Measurements from ENCODE around the gene ZC3H18. TPM values are rescaled to one million over a fixed set of nuclear protein-coding genes. Genes with fewer than 3 reads are reported as not detected.
A peak's percentile ranks its signal among the peaks of the same experiment; 100 is the strongest.

The ZC3H18 gene
- total and polyA plus RNA-seq, 2 experiments from 2014 or later, result 30.0 to 40.7 TPM

DNA sequence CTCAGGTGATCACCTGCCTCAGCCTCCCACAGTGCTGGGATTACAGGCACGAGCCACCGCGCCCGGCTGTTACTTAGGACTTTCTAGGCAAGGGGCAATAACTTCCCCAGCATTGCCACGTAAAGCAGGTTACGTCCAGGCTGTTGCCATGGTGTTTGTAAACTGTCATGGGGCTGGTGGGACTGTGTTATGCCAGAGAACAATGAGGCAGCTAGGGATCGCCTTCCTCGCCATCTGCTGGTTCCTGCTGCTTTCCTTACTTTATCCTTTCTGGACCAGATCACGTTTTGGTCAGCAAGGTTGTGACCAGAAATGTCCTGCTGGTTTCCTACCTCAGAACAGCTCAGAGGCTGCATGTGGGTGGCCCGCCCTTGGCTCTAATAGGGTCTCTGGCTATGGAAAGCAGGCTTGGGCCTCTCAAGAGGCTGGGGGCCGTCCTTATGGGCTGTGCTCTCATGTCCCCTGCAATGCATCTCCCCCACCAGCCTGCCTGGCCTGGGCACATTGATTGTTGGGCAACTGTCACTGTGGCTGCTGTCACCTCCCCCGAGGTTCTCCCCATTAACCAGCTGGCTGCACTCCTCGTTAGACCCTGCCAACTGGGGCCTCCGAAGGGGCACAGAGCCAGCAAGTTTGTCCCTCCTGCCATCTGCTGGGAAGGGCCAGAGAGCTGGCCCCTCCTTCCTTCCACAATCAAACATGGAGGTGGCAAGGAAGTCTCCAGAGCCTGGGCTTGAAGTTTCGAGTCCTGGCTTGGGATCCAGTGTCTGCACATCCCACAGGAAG, 28.2 kb upstream of the ZC3H18 start:
- H3K79me2 ChIP-seq (replicated peaks; ENCODE audit: insufficient read depth), result no peaks in the 10 kb centered on the region
- H3K4me2 ChIP-seq, result no peak overlapping the region
- no peaks in the 10 kb centered on the region for H4K20me1 ChIP-seq (replicated peaks; ENCODE audit: insufficient read depth)
- H3K36me3 Mint-ChIP-seq (ENCODE audit: low read depth), result peaks cover 9% of the 10 kb centered on the region; the same call in 2 of the 3 replicates
- H3K9me3 Mint-ChIP-seq, result peaks cover 27% of the 10 kb centered on the region
- H3K36me3 ChIP-seq (ENCODE audit: insufficient read depth), result no peaks in the 10 kb centered on the region
- H3K9me2 ChIP-seq (ENCODE audit: insufficient read depth), result no peaks in the 10 kb centered on the region
- H3K4me1 ChIP-seq (ENCODE audit: insufficient read depth), result no peaks in the 10 kb centered on the region
- peaks cover 6% of the 10 kb centered on the region; the same call in 1 of the 3 replicates for H3K4me1 Mint-ChIP-seq
- no peak for ATAC-seq
- H3K27me3 Mint-ChIP-seq (ENCODE audit: insufficient read depth, low read depth, poor library complexity), result peaks cover 13% of the 10 kb centered on the region
- H2AFZ ChIP-seq, result no peak overlapping the region
- H3K27ac ChIP-seq (ENCODE audit: low read depth), result no peak overlapping the region
- no peak overlapping the region for H3K27ac Mint-ChIP-seq
- peak; percentile 35 for DNase-seq (ENCODE audit: low spot score)
- no peaks in the 10 kb centered on the region for H3F3A ChIP-seq (replicated peaks; ENCODE audit: low read depth)
- no peak overlapping the region for H3K4me3 ChIP-seq
- TF ChIP-seq, protein P1, sequence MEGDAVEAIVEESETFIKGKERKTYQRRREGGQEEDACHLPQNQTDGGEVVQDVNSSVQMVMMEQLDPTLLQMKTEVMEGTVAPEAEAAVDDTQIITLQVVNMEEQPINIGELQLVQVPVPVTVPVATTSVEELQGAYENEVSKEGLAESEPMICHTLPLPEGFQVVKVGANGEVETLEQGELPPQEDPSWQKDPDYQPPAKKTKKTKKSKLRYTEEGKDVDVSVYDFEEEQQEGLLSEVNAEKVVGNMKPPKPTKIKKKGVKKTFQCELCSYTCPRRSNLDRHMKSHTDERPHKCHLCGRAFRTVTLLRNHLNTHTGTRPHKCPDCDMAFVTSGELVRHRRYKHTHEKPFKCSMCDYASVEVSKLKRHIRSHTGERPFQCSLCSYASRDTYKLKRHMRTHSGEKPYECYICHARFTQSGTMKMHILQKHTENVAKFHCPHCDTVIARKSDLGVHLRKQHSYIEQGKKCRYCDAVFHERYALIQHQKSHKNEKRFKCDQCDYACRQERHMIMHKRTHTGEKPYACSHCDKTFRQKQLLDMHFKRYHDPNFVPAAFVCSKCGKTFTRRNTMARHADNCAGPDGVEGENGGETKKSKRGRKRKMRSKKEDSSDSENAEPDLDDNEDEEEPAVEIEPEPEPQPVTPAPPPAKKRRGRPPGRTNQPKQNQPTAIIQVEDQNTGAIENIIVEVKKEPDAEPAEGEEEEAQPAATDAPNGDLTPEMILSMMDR (conservative IDR thresholded peaks at IDR 0.05; ENCODE audit: low read depth in 2 of 2), result no peak
- TF ChIP-seq ZNF331 (CRISPR knock-in tag; IDR thresholded peaks at IDR 0.05; ENCODE audit: low read depth) (no peak), NANOG (IDR thresholded peaks at IDR 0.05; ENCODE audit: borderline replicate concordance) (no peak), EZH2 (IDR thresholded peaks at IDR 0.05; ENCODE audit: low read depth, unreplicated experiment) (no peak), ZNF114 (CRISPR knock-in tag; IDR thresholded peaks at IDR 0.05) (no peak), STAT1 (IDR thresholded peaks at IDR 0.05; ENCODE audit: unreplicated experiment) (no peak), CREB1 (CRISPR knock-in tag; IDR thresholded peaks at IDR 0.05; ENCODE audit: low read depth) (no peak), EZH2phosphoT487 (IDR thresholded peaks at IDR 0.05; ENCODE audit: unreplicated experiment) (no peak), POLR2AphosphoS5 (IDR thresholded peaks at IDR 0.05; ENCODE audit: low read depth) (no peak), JUNB (IDR thresholded peaks at IDR 0.05; ENCODE audit: unreplicated experiment) (no peak)
- TF ChIP-seq, protein P2, sequence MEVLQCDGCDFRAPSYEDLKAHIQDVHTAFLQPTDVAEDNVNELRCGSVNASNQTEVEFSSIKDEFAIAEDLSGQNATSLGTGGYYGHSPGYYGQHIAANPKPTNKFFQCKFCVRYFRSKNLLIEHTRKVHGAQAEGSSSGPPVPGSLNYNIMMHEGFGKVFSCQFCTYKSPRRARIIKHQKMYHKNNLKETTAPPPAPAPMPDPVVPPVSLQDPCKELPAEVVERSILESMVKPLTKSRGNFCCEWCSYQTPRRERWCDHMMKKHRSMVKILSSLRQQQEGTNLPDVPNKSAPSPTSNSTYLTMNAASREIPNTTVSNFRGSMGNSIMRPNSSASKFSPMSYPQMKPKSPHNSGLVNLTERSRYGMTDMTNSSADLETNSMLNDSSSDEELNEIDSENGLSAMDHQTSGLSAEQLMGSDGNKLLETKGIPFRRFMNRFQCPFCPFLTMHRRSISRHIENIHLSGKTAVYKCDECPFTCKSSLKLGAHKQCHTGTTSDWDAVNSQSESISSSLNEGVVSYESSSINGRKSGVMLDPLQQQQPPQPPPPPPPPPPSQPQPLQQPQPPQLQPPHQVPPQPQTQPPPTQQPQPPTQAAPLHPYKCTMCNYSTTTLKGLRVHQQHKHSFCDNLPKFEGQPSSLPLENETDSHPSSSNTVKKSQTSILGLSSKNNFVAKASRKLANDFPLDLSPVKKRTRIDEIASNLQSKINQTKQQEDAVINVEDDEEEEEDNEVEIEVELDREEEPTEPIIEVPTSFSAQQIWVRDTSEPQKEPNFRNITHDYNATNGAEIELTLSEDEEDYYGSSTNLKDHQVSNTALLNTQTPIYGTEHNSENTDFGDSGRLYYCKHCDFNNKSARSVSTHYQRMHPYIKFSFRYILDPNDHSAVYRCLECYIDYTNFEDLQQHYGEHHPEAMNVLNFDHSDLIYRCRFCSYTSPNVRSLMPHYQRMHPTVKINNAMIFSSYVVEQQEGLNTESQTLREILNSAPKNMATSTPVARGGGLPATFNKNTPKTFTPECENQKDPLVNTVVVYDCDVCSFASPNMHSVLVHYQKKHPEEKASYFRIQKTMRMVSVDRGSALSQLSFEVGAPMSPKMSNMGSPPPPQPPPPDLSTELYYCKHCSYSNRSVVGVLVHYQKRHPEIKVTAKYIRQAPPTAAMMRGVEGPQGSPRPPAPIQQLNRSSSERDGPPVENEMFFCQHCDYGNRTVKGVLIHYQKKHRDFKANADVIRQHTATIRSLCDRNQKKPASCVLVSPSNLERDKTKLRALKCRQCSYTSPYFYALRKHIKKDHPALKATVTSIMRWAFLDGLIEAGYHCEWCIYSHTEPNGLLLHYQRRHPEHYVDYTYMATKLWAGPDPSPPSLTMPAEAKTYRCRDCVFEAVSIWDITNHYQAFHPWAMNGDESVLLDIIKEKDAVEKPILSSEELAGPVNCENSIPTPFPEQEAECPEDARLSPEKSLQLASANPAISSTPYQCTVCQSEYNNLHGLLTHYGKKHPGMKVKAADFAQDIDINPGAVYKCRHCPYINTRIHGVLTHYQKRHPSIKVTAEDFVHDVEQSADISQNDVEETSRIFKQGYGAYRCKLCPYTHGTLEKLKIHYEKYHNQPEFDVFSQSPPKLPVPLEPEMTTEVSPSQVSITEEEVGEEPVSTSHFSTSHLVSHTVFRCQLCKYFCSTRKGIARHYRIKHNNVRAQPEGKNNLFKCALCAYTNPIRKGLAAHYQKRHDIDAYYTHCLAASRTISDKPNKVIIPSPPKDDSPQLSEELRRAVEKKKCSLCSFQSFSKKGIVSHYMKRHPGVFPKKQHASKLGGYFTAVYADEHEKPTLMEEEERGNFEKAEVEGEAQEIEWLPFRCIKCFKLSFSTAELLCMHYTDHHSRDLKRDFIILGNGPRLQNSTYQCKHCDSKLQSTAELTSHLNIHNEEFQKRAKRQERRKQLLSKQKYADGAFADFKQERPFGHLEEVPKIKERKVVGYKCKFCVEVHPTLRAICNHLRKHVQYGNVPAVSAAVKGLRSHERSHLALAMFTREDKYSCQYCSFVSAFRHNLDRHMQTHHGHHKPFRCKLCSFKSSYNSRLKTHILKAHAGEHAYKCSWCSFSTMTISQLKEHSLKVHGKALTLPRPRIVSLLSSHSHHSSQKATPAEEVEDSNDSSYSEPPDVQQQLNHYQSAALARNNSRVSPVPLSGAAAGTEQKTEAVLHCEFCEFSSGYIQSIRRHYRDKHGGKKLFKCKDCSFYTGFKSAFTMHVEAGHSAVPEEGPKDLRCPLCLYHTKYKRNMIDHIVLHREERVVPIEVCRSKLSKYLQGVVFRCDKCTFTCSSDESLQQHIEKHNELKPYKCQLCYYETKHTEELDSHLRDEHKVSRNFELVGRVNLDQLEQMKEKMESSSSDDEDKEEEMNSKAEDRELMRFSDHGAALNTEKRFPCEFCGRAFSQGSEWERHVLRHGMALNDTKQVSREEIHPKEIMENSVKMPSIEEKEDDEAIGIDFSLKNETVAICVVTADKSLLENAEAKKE (CRISPR knock-in tag; IDR thresholded peaks at IDR 0.05), result no peak
- TF ChIP-seq, protein P3, sequence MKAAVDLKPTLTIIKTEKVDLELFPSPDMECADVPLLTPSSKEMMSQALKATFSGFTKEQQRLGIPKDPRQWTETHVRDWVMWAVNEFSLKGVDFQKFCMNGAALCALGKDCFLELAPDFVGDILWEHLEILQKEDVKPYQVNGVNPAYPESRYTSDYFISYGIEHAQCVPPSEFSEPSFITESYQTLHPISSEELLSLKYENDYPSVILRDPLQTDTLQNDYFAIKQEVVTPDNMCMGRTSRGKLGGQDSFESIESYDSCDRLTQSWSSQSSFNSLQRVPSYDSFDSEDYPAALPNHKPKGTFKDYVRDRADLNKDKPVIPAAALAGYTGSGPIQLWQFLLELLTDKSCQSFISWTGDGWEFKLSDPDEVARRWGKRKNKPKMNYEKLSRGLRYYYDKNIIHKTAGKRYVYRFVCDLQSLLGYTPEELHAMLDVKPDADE (IDR thresholded peaks at IDR 0.05), result no peak
- TF ChIP-seq, protein P4, sequence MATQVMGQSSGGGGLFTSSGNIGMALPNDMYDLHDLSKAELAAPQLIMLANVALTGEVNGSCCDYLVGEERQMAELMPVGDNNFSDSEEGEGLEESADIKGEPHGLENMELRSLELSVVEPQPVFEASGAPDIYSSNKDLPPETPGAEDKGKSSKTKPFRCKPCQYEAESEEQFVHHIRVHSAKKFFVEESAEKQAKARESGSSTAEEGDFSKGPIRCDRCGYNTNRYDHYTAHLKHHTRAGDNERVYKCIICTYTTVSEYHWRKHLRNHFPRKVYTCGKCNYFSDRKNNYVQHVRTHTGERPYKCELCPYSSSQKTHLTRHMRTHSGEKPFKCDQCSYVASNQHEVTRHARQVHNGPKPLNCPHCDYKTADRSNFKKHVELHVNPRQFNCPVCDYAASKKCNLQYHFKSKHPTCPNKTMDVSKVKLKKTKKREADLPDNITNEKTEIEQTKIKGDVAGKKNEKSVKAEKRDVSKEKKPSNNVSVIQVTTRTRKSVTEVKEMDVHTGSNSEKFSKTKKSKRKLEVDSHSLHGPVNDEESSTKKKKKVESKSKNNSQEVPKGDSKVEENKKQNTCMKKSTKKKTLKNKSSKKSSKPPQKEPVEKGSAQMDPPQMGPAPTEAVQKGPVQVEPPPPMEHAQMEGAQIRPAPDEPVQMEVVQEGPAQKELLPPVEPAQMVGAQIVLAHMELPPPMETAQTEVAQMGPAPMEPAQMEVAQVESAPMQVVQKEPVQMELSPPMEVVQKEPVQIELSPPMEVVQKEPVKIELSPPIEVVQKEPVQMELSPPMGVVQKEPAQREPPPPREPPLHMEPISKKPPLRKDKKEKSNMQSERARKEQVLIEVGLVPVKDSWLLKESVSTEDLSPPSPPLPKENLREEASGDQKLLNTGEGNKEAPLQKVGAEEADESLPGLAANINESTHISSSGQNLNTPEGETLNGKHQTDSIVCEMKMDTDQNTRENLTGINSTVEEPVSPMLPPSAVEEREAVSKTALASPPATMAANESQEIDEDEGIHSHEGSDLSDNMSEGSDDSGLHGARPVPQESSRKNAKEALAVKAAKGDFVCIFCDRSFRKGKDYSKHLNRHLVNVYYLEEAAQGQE (IDR thresholded peaks at IDR 0.05; ENCODE audit: unreplicated experiment), result no peak
- no peaks in the 10 kb centered on the region for H3K27me3 ChIP-seq (ENCODE audit: insufficient read depth)
- H3K4me3 Mint-ChIP-seq, result no peak overlapping the region
